ENCODE measurements around the gene PLEKHG7.
"Not testable (repeated sequence)": the region's sequence is repeated elsewhere in the genome, so short reads cannot be mapped to it uniquely, and the experiment has no call there.

The PLEKHG7 gene

GRCh38 chr12:92665496-92665895 is 37.3 kb upstream of the PLEKHG7 start:
- TF ChIP-seq, protein P1, sequence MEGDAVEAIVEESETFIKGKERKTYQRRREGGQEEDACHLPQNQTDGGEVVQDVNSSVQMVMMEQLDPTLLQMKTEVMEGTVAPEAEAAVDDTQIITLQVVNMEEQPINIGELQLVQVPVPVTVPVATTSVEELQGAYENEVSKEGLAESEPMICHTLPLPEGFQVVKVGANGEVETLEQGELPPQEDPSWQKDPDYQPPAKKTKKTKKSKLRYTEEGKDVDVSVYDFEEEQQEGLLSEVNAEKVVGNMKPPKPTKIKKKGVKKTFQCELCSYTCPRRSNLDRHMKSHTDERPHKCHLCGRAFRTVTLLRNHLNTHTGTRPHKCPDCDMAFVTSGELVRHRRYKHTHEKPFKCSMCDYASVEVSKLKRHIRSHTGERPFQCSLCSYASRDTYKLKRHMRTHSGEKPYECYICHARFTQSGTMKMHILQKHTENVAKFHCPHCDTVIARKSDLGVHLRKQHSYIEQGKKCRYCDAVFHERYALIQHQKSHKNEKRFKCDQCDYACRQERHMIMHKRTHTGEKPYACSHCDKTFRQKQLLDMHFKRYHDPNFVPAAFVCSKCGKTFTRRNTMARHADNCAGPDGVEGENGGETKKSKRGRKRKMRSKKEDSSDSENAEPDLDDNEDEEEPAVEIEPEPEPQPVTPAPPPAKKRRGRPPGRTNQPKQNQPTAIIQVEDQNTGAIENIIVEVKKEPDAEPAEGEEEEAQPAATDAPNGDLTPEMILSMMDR (conservative IDR thresholded peaks at IDR 0.05; ENCODE audit: control insufficient read depth, insufficient read depth, low read depth, low read length): no peak
- no peak overlapping the region for H3K4me3 ChIP-seq (ENCODE audit: control insufficient read depth, low read depth, low read length)
- no peak for DNase-seq (ENCODE audit: low read depth)

DNA sequence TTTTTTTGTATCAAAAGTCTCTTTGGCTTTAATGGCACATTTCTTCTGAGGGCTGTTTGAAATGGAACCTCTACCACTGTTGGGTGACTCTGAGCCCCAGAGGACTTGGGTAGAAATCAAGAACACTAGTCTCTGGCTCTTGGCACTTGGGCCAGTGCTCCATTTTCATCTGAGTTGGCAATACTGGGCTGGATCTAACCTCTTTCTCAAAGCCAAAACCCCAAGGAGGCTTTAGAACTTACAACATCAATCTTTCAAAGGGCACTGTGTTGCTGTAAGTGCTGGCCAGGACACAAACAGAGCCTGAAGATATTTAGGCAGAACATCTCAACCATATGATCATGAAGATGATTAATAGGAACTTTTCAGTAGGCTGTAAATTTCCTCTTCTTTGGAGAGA is 34.0 kb upstream of the PLEKHG7 start:
- TF ChIP-seq, protein P1 (conservative IDR thresholded peaks at IDR 0.05; ENCODE audit: control insufficient read depth, insufficient read depth, low read depth, low read length): no peak
- DNase-seq (ENCODE audit: low read depth): no peak
- no peak overlapping the region for H3K4me3 ChIP-seq (ENCODE audit: control insufficient read depth, low read depth, low read length)

DNA sequence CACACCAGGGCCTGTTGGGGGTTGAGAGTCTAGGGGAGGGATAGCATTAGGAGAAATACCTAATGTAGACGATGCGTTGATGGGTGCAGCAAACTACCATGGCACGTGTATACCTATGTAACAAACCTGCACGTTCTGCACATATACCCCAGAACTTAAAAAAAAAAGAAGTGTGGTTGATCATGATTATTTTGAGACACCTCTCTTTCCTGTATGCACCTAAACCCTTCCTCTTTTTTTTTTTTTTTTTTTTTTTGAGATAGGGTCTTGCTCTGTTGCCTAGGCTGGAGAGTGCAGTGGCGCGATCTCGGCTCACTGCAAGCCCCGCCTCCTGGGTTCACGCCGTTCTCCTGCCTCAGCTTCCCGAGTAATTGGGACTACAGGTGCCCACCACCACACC is 31.3 kb upstream of the PLEKHG7 start:
- DNase-seq (ENCODE audit: low read depth); H3K4me3 ChIP-seq (ENCODE audit: control insufficient read depth, low read depth, low read length): not testable (repeated sequence)

- TF ChIP-seq, protein P1 (conservative IDR thresholded peaks at IDR 0.05; ENCODE audit: control insufficient read depth, insufficient read depth, low read depth, low read length): no peak
- H3K4me3 ChIP-seq (ENCODE audit: control insufficient read depth, low read depth, low read length): no peak overlapping the region
- no peak for DNase-seq (ENCODE audit: low read depth)
Observed at GRCh38 chr12:92673756-92674155, 29.0 kb upstream of the PLEKHG7 start.

- TF ChIP-seq, protein P1 (conservative IDR thresholded peaks at IDR 0.05; ENCODE audit: control insufficient read depth, insufficient read depth, low read depth, low read length): no peak
- H3K4me3 ChIP-seq (ENCODE audit: control insufficient read depth, low read depth, low read length): no peak overlapping the region
- DNase-seq (ENCODE audit: low read depth): no peak
Observed at GRCh38 chr12:92674500-92674899, 28.3 kb upstream of the PLEKHG7 start.

DNA sequence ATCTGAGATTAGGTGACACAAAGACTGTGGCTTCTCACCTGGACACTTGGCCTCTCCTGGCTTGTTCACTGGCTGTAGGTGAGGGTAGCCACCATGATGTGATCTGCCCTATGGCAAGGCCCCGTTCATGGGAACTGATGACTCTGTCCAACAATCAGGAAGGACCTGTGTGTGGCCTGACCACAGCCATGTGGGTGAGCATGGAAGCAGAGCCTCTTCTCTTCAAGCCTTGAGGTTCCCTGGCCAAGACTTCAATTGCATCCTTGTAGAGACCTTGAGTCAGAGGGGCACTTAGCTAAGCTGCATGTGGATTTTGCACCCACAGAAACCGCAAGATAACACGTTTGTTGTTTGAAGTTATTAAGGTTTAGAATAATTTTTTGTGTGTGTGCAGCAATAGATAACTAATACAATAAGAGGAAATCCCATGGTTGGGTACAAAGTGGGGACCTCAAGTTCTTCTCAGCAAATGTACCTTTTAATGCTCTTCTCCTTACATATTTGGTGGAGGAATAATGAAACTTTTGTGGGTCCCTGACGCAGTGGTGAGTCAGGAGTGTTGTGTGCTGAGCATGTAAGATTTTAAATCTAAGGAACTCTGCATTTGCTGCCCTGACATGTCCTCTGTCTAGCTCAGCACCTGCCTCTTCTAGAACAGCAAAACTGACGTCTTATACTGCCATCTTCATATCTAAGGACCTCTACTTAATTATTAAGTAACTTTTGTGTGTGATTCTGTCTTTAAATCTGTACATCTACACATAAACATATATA is 27.5 kb upstream of the PLEKHG7 start:
- H3K4me3 ChIP-seq (ENCODE audit: control insufficient read depth, low read depth, low read length): no peak overlapping the region
- TF ChIP-seq, protein P1 (conservative IDR thresholded peaks at IDR 0.05; ENCODE audit: control insufficient read depth, insufficient read depth, low read depth, low read length): no peak
- DNase-seq (ENCODE audit: low read depth): no peak

- no peak overlapping the region for H3K4me3 ChIP-seq (ENCODE audit: control insufficient read depth, low read depth, low read length)
- TF ChIP-seq, protein P1 (conservative IDR thresholded peaks at IDR 0.05; ENCODE audit: control insufficient read depth, insufficient read depth, low read depth, low read length): no peak
- DNase-seq (ENCODE audit: low read depth): no peak
Observed at GRCh38 chr12:92676710-92677109, 26.1 kb upstream of the PLEKHG7 start.
